Retina (tissue), 1 donor: ENCODE results near the gene RGS3.
A peak's percentile ranks its signal among the peaks of the same experiment; 100 is the strongest.

ENCODE experiments used
- DNase-seq: peaks from one replicate; pipeline ENCODE4 v3.0.0-alpha.2; 2016

Gene RGS3

GRCh38 chr9:113574441-113575262 is 111.1 kb downstream of the RGS3 start:
- no peak for DNase-seq

GRCh38 chr9:113577525-113578261 is 114.2 kb downstream of the RGS3 start:
- no peak for DNase-seq

- DNase-seq: no peak
These were observed 114.8 kb downstream of the RGS3 start for GRCh38 chr9:113578279-113578865.

GRCh38 chr9:113578882-113579282 is 115.4 kb downstream of the RGS3 start:
- no peak for DNase-seq

GRCh38 chr9:113579283-113580040 is 115.9 kb downstream of the RGS3 start:
- DNase-seq: no peak

GRCh38 chr9:113580041-113580953 is 116.8 kb downstream of the RGS3 start:
- DNase-seq: no peak

GRCh38 chr9:113580954-113581311 is 117.4 kb downstream of the RGS3 start:
- DNase-seq: no peak

GRCh38 chr9:113581865-113582697 is 118.6 kb downstream of the RGS3 start:
- no peak for DNase-seq

- no peak for DNase-seq
These were observed 119.2 kb downstream of the RGS3 start for GRCh38 chr9:113582698-113583200.

- no peak for DNase-seq
These were observed 120.2 kb downstream of the RGS3 start for GRCh38 chr9:113583511-113584427.

GRCh38 chr9:113584428-113585084 is 121.0 kb downstream of the RGS3 start:
- no peak for DNase-seq

GRCh38 chr9:113585085-113585442 is 121.5 kb downstream of the RGS3 start:
- DNase-seq: no peak

GRCh38 chr9:113585555-113585954 is 122.0 kb downstream of the RGS3 start:
- DNase-seq: no peak

GRCh38 chr9:113587471-113588031 is 124.0 kb downstream of the RGS3 start:
- DNase-seq: peak; percentile 77

GRCh38 chr9:113588242-113588810 is 124.8 kb downstream of the RGS3 start:
- DNase-seq: no peak

- no peak for DNase-seq
These were observed 125.4 kb downstream of the RGS3 start for GRCh38 chr9:113588936-113589335.

- no peak for DNase-seq
These were observed 125.9 kb downstream of the RGS3 start for GRCh38 chr9:113589407-113589806.

- no peak for DNase-seq
These were observed 126.4 kb downstream of the RGS3 start for GRCh38 chr9:113589890-113590289.

GRCh38 chr9:113590389-113590788 is 126.9 kb downstream of the RGS3 start:
- no peak for DNase-seq
